Natural killer cell (primary cell): ENCODE data around the gene TBC1D24. TPM values are rescaled to one million over a fixed set of nuclear protein-coding genes. Genes with fewer than 3 reads are reported as not detected.

Source experiments
- ATAC-seq, 3 donors: fragments of 150-1000 bp in 2 of 3; fragments of 200-7000 bp in 1 of 3; cut with Tn5 transposase; 1 replicate in 1 of 3; 2 replicates in 2 of 3; pipeline ENCODE4 v1.10.0; 2021; ENCODE audit warnings: mild to moderate bottlenecking in 2 of 3, moderate library complexity in 2 of 3
- DNase-seq, 2 donors: peaks; one replicate each; pipeline versions ENCODE4 v3.0.0 to v3.0.0-alpha.2; 2013 to 2021; ENCODE audit warnings: mixed read lengths in 1 of 2
- H3K27ac ChIP-seq: one replicate; pipeline ENCODE4 v1.5.1; 2013; ENCODE audit warnings: mild to moderate bottlenecking, low read length
- H3K27me3 ChIP-seq: one replicate; pipeline ENCODE4 v1.6.1; 2013; ENCODE audit warnings: low read length; ENCODE audit not compliant: control insufficient read depth, insufficient read depth
- H3K36me3 ChIP-seq: one replicate; pipeline ENCODE4 v1.6.1; 2013; ENCODE audit warnings: low read length; ENCODE audit not compliant: control insufficient read depth, insufficient read depth
- H3K4me1 ChIP-seq: one replicate; pipeline ENCODE4 v1.6.1; 2013; ENCODE audit warnings: low read length; ENCODE audit not compliant: control insufficient read depth, insufficient read depth
- H3K4me3 ChIP-seq: one replicate; pipeline ENCODE4 v1.5.1; 2013; ENCODE audit warnings: low read length
- H3K9me3 ChIP-seq: one replicate; pipeline ENCODE4 v1.6.1; 2013; ENCODE audit warnings: low read length; ENCODE audit not compliant: control insufficient read depth, insufficient read depth
- H3K27ac Mint-ChIP-seq, 2 donors: one replicate each; pipeline ENCODE4 v1.8.0; 2022; ENCODE audit warnings: mild to moderate bottlenecking in 2 of 2, mixed read lengths in 2 of 2, moderate library complexity in 1 of 2
- H3K27me3 Mint-ChIP-seq, 2 donors: one replicate each; pipeline ENCODE4 v1.8.0; 2022; ENCODE audit warnings: low read depth in 2 of 2, mixed read lengths in 2 of 2
- H3K36me3 Mint-ChIP-seq: one replicate; pipeline ENCODE4 v1.8.0; 2022; ENCODE audit warnings: mixed read lengths
- H3K4me1 Mint-ChIP-seq, 2 donors: one replicate each; pipeline ENCODE4 v1.8.0; 2022; ENCODE audit warnings: mixed read lengths in 2 of 2
- H3K4me3 Mint-ChIP-seq: one replicate; pipeline ENCODE4 v1.8.0; 2022; ENCODE audit warnings: mild to moderate bottlenecking, moderate library complexity, mixed read lengths
- H3K9me3 Mint-ChIP-seq, 2 donors: one replicate each; pipeline ENCODE4 v1.8.0; 2022; ENCODE audit warnings: mixed read lengths in 2 of 2
- WGBS: methylation state at CpG from one replicate; pipeline ENCODE4 v1.1.7; 2013; ENCODE audit warnings: missing lambda C conversion rate; ENCODE audit not compliant: insufficient coverage; 5-methylcytosine and 5-hydroxymethylcytosine counted together
- intact Hi-C: fragments of 100-400 bp; cut with micrococcal nuclease; formaldehyde crosslinking; loops from one replicate; pipeline ENCODE4 v1.14.2; 2022
- total RNA-seq, 4 donors: library from RNA; stranded (reverse); fragments of 120-200 nt in 1 of 4; gene quantifications; one replicate each; pipeline versions ENCODE4 v1.2.3 to v1.2.4, GENCODE V29; 2013 to 2022
- TF ChIP-seq, protein P1 (sequence below): fragments of 200-600 bp; IDR thresholded peaks from one replicate; pipeline ENCODE4 v1.8.0; 2022; ENCODE audit warnings: antibody characterized with exemption

TBC1D24 gene
- total RNA-seq, 3 donors from 2014 or later (not counting 1 experiment from before 2014, with no cell fraction given) = 7.2 to 13.0 (median 10.9) TPM

DNA sequence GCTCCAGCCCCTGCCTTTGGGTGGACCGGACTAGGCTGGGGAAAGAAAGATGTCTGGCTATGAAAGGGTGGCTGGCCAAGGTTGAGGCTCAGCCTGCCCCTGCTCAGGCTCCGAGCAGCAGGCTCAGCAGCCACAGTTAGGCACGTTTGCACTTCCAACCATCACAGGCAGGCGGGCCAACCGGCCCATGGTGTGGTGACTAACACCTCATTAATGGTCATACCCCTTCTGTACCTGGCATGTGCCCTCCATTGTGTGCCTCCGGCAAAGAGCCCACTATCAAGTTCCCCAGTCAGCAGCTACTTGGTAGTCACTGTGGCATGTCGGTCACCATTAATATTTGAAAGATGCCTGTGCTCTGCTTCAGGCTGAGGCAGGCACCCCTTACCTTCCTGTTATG, 6.7 kb downstream of the TBC1D24 start:
- 89% methylated on average over 7 of the region's 7 CpGs for WGBS
- H3K4me3 ChIP-seq = no peak overlapping the region
- H3K27me3 Mint-ChIP-seq = no peaks in the 10 kb centered on the region
- DNase-seq (no peak), ATAC-seq (no peak)
- H3K27me3 ChIP-seq = no peaks in the 10 kb centered on the region
- H3K27ac Mint-ChIP-seq = no peak overlapping the region
- intact Hi-C loops = loop anchor here (10.0 kb wide), 1 partner anchor 477 kb away; the partner anchor contains the start of gene ZNF598
- H3K4me3 Mint-ChIP-seq = no peak overlapping the region
- H3K4me1 Mint-ChIP-seq = peaks cover 7 to 30% of the 10 kb centered on the region in 2 donors
- TF ChIP-seq, protein P1, sequence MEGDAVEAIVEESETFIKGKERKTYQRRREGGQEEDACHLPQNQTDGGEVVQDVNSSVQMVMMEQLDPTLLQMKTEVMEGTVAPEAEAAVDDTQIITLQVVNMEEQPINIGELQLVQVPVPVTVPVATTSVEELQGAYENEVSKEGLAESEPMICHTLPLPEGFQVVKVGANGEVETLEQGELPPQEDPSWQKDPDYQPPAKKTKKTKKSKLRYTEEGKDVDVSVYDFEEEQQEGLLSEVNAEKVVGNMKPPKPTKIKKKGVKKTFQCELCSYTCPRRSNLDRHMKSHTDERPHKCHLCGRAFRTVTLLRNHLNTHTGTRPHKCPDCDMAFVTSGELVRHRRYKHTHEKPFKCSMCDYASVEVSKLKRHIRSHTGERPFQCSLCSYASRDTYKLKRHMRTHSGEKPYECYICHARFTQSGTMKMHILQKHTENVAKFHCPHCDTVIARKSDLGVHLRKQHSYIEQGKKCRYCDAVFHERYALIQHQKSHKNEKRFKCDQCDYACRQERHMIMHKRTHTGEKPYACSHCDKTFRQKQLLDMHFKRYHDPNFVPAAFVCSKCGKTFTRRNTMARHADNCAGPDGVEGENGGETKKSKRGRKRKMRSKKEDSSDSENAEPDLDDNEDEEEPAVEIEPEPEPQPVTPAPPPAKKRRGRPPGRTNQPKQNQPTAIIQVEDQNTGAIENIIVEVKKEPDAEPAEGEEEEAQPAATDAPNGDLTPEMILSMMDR = no peak
- H3K36me3 Mint-ChIP-seq = no peaks in the 10 kb centered on the region
- no peaks in the 10 kb centered on the region for H3K9me3 Mint-ChIP-seq
- peaks cover 18% of the 10 kb centered on the region for H3K4me1 ChIP-seq
- no peak overlapping the region for H3K27ac ChIP-seq
- H3K9me3 ChIP-seq = no peaks in the 10 kb centered on the region
- no peaks in the 10 kb centered on the region for H3K36me3 ChIP-seq

DNA sequence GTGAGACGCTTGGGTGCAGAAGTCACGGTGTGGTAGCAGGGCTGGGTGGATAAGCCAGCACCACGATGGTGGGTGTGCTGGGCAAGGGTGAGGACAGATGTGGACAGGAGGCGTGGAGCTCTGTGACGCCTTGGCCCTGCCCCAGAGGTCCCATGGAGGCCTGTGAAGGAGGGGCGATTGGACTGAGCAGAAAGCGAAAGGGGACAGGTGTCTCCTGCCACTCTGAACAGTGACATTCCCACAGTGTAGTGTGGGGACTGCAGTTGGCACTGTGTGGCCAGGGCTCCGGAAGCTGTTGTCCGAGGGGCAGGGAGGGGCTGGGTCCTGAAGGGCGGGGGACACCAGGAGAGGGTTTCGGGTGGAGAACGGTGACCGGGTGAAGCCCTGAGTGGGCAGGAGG, 7.3 kb downstream of the TBC1D24 start:
- H3K4me1 ChIP-seq = peaks cover 23% of the 10 kb centered on the region
- no peak overlapping the region for H3K27ac Mint-ChIP-seq
- H3K4me3 Mint-ChIP-seq = no peak overlapping the region
- no peak for DNase-seq
- H3K4me3 ChIP-seq = no peak overlapping the region
- H3K4me1 Mint-ChIP-seq = peaks cover 9 to 36% of the 10 kb centered on the region in 2 donors
- H3K9me3 Mint-ChIP-seq = no peaks in the 10 kb centered on the region
- no peaks in the 10 kb centered on the region for H3K36me3 Mint-ChIP-seq
- H3K27me3 Mint-ChIP-seq = peaks cover 0 to under 1% of the 10 kb centered on the region in 2 donors
- TF ChIP-seq, protein P1 = no peak
- no peak overlapping the region for H3K27ac ChIP-seq
- H3K27me3 ChIP-seq = no peaks in the 10 kb centered on the region
- H3K36me3 ChIP-seq = no peaks in the 10 kb centered on the region
- intact Hi-C loops = loop anchor here (10.0 kb wide), 1 partner anchor 477 kb away; the partner anchor contains the start of gene ZNF598
- ATAC-seq = no peak
- no peaks in the 10 kb centered on the region for H3K9me3 ChIP-seq
- 95% methylated on average over 13 of the region's 13 CpGs for WGBS

DNA sequence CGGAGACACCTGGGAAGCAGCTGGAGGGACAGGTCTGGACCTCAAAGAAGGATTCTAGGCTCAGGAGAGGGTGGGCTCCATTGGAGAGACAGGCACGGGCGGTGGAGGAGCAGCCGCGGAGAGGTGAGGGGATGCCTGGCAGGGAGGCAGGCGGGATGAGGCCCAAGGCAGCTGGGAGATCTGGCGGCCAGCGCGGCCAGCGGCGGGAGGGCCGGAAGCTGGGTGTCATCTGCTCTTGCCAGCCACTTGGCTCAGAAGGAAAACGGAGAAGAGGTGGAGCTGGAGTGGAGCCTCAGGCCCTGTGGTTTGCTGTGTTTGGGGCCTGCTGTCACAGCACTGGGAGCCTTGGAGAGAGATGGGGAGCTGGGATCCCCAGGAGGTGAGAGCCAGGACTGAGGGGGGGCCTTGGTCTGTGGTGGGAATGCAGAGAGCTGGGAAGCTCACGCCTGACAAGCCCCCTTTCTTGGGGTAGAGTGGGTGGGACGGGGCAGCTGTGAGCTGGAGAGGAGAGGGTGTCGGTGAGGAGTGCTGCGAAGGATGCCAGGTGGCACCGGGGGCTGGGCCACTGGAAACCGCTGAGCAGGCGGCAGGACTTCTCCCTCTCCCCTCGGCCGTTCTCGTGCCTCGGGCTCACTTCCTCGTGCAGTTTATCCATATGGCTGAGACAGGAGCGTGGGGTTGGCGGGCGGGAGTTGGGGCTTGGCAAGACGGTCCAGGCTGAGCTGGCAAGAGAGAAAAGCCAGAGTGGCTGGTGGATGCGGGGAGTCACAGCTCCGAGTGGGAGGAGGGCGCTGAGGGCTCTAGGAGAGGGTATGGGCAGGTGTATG, 8.0 kb downstream of the TBC1D24 start:
- WGBS = 85% methylated on average over 32 of the region's 32 CpGs
- Histone ChIP-seq H3K27me3 (no peaks in the 10 kb centered on the region), H3K4me3 (no peak overlapping the region), H3K4me1 (peaks cover 30% of the 10 kb centered on the region), H3K36me3 (no peaks in the 10 kb centered on the region), H3K9me3 (no peaks in the 10 kb centered on the region), H3K27ac (no peak overlapping the region)
- Mint-ChIP-seq H3K36me3 (no peaks in the 10 kb centered on the region), H3K27me3 (peaks cover 0 to 3% of the 10 kb centered on the region in 2 donors), H3K4me3 (no peak overlapping the region), H3K4me1 (peaks cover 15 to 36% of the 10 kb centered on the region in 2 donors), H3K9me3 (no peaks in the 10 kb centered on the region), H3K27ac (peak overlapping the region in 1 of 2 donors; percentile 38)
- ATAC-seq = no peak
- TF ChIP-seq, protein P1 = no peak
- intact Hi-C loops = loop anchor here (10.0 kb wide), 1 partner anchor 478 kb away; the partner anchor contains the start of gene ZNF598
- no peak for DNase-seq
